Ureter (tissue), 1 donor: ENCODE data around the gene SNX10. TPM values are rescaled to one million over a fixed set of nuclear protein-coding genes. Genes with fewer than 3 reads are reported as not detected.
"Not testable (repeated sequence)": the region's sequence is repeated elsewhere in the genome, so short reads cannot be mapped to it uniquely, and the experiment has no call there.

ENCODE experiments used
- DNase-seq: peaks from one replicate; pipeline ENCODE4 v3.0.0-alpha.2; 2020; ENCODE audit warnings: low spot score
- total RNA-seq: library from RNA; stranded (reverse); gene quantifications from one replicate; pipeline ENCODE4 v1.2.4, GENCODE V29; 2023
- donor health status: DM: yes; HTN: yes; CAD: no.

Gene SNX10, protein sequence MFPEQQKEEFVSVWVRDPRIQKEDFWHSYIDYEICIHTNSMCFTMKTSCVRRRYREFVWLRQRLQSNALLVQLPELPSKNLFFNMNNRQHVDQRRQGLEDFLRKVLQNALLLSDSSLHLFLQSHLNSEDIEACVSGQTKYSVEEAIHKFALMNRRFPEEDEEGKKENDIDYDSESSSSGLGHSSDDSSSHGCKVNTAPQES
- total RNA-seq, result 2.6 TPM

GRCh38 chr7:26291699-26292538 is at the start of gene SNX10:
Gene SNX10 (plus strand): TSS chr7:26291862. CDS start chr7:26346443, 54,581 bp downstream.
- peak; percentile 55 for DNase-seq

DNA sequence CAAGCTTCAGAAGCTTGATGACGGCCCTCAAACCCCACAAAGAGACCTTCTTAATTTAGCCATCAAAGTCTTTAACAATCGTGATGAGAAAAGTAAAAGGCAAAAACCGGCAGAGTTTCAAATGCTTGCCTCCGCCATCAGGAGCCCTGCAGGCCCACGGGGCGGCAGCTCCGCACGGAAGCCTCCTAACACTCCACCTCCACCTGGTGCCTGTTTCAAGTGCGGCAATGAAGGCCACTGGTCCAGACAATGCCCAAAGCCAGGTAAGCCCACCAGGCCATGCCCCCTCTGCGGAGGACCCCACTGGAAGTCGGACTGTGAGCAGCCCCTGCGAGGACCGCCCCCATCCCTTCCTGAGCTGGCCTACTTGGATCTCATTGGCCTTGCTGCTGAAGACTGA is 46.5 kb upstream of the SNX10 start:
- no peak for DNase-seq

GRCh38 chr7:26250239-26250638 is 41.4 kb upstream of the SNX10 start:
- DNase-seq, result no peak

GRCh38 chr7:26261866-26262265 is 29.8 kb upstream of the SNX10 start:
- not testable (repeated sequence) for DNase-seq

- DNase-seq, result no peak
Measured at GRCh38 chr7:26265065-26265464, 26.6 kb upstream of the SNX10 start.

DNA sequence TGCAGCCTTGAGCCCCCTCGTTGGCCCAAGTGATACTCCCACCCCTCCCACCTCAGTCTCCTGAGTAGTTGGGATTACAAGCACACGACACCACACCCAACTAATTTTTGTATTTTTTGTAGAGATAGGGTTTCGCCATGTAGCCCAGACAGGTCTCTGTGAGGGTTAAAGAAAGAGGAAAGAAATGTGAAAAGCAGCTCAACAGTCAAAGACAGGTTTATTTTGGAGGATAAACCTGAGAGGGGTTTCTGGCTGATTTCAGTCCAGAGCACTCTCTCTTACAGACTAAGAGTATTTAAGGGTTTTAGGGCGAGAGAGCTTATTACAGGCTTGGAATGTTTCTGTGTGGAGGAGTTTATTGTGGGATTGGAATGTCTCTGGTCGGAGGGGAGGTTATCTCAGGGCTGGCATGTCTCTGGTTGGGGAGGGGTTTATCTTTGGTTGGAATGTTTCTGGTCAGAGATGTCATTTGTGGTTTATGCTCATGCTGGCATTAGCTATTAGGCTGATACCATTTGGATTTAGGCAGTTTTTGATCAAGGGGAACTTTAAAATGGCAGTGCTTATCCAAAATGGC is 26.1 kb upstream of the SNX10 start:
- no peak for DNase-seq

DNA sequence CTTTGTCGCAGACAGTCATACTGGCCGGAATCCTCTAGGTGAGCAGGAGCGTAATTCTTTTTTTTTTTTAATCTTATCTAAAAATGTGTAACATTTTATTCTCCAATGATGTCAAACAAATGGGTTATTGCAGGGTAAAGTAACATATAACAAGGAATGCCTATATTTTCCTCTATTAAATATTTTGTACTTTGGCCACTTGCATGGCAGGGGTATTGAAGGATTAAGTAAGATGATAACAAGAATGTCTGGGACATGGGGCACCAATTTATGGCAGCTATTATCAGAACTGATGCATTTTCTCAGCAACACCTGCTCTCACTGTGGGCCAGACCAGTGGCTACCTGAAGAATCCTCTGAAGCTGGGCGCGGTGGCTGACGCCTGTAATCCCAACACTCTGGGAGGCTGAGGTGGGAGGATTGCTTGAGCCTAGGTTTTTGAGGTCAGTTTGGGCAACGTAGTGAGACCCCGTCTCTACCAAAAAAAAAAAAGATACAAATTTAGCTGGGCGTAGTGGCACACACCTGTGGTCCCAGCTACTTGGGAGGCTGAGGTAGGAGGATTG is 24.0 kb upstream of the SNX10 start:
- DNase-seq, result no peak

DNA sequence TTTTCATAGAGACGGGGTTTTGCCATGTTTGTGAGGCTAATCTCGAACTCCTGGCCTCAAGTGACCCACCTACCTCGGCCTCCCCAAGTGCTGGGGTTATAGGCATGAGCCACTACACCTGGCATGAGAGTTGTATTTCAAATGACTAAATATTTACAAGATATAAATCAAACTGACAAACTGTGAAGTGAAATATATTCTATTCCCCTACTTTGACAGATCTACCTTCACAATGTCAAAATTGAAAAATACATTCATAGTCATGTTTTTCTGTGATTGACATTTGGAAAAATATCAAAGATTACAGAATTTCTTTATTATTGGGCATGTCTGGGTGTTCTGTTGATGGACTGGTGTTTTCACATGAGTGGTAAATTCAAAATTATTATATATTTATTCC is 16.4 kb upstream of the SNX10 start:
- DNase-seq, result no peak

- no peak for DNase-seq
Measured at GRCh38 chr7:26278770-26279169, 12.9 kb upstream of the SNX10 start.

GRCh38 chr7:26279405-26279804 is 12.3 kb upstream of the SNX10 start:
- no peak for DNase-seq

DNA sequence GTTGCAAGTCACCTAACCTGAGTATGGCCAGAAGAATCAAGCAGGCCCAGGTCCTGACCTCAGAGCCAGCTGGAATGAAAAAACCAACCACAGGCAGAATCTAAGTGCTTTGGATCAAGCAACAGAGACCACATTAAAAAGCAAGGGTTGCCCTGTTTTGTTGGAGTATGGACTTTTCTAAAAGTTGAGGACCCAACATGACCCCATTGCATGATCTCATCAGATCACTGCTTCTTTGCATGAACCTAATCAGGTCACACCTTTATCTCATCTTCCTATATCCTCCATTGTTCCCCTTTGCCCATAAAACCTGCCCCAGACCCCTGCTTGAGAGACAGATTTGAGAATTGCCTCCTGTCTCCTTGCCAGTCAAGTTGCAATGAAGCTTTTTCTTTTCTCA is 11.6 kb upstream of the SNX10 start:
- no peak for DNase-seq

DNA sequence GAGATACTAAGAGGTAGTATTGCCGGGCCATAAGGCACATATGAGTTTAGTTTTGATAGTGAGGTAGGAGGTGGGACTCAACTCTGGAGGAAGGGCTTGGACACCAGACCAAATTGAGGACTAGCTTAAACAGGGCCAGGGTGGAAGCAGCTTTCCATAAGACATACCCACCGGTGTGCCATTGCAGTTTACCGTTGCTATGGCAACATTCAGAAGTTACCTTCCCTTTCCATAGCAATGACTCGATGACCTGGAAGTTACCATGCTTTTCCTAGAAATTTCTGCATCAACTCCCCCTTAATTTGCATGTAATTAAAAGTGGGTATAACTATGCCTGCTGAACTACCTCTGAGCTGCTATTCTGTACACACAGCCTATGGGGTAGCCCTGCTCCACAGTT is 10.9 kb upstream of the SNX10 start:
- DNase-seq, result no peak

- DNase-seq, result no peak
Measured at GRCh38 chr7:26284477-26284876, 7.2 kb upstream of the SNX10 start.

DNA sequence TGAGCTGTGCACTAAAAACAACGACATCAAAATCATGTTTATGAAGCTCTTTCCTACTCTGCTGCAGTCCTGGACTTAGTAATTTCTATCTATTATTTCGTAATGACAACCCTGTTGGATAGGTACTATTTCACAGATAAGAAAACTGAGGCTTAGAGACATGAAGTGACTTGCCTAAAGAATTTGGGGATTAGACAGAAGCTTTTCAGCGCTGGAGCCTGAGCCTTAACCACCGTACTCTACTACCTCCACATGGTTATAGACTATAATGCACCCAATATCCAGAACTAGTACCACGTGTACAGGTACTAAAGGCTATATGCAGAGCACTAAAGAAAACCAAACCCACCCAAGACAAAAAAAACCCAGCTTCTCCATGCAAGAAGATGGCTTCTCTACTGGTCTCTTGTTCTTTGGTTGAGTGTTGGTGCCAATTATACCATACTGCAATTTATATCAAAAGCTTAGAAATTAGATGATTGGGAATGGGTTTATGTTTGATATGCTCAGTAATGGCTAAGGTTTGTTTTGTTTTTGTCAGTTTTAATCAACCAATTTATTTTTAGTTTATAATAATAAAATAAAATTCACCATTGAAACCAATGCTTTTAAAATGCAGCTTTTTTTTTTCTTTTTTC is 6.5 kb upstream of the SNX10 start:
- no peak for DNase-seq

GRCh38 chr7:26286157-26286556 is 5.5 kb upstream of the SNX10 start:
- DNase-seq, result no peak

GRCh38 chr7:26288126-26288525 is 3.5 kb upstream of the SNX10 start:
- not testable (repeated sequence) for DNase-seq

DNA sequence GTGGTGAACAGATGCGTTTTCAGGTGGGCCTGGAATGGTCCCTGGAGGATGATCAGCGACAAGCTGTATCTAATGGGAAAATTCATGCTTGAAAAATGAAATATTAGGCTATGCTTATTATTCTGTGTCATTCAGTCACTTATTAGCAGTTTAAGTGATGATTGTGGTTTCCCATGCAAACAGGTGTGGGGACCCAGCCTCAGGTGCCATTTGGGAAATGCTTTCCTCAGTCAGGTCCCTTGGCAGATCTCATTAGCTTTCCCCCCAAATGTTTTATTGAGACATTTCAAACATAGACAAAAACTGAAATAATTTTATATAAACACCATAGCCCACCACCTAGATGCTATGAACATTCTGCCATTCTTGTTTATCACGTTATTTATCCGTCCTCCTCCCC is 411 bp upstream of the SNX10 start:
- no peak for DNase-seq

DNA sequence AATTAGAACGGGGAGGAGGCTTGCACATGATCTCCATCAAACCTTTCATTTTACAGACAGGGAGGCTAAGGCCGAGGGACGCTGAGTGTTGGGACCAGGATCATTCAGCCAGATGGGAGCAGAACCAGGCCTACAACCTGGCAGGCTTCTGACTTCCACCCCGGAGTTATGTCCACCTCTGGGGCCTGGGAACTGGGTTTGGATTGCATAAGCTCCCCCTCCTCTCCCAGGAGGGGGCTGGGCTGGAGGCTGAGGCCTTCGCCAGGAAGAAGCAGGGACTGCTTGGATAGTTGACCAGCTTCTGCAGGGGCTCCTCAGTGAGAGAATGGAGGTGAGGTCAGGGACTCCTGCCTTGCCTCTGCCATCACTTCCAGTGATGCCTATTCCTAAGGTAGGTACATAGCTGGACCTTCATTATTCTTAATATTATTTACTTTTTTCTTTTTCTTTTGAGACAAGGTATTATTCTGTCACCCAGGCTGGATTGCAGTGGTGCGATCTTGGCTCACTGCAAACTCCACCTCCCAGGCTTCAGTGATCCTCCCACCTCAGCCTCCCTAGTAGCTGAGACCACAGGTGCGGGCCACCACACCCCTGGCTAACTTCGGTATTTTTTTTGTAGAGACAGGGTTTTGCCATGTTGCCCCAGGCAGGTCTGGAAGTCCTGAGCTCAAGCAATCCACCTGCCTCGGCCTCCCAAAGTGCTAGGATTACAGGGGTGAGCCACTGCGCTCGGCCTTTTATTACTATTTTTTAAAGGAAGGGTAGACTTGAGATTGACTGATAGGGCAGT is 1.3 kb downstream of the SNX10 start:
- no peak for DNase-seq

GRCh38 chr7:26293569-26294308 is 2.1 kb downstream of the SNX10 start:
- DNase-seq, result no peak

DNA sequence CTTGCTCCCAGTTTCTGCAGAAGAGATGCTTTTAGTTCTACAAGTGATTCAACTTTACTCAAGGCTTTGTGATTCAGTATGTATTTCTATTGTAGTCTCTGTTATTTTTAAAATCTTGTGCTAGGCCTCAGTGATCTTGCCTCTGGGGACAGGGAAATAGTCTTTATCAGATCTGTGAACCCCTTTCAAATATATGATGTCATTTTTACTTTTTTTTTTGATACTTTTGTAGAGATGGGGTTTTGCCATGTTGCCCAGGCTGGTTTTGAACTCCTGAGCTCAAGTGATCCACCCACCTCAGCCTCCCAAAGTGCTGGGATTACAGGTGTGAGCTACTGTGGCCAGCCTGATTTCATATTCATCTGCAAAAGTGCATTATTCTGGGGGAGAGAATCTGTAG is 3.4 kb downstream of the SNX10 start:
- DNase-seq, result no peak

DNA sequence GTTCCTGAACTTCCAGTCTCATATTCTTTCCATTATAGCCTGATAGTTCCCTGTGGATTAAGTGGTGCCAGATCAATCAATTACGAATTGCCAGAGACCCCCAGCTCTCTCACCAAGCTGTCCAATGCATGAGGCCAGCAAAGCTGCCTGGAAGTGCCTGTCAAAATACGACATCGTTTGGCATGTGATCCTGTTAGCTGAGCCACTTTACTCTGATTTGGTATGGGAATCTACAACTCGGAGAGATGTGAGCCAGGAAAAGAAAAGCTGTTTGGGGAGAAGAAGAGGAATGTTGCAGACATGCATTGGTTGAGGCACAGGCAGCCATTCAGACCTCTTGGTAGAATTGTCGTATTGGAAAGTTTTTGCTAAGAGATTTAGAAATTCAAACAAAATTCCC is 3.9 kb downstream of the SNX10 start:
- no peak for DNase-seq
